ENCODE data around the gene MEN1. TPM values are rescaled to one million over a fixed set of nuclear protein-coding genes. Genes with fewer than 3 reads are reported as not detected.
A peak's percentile ranks its signal among the peaks of the same experiment; 100 is the strongest.

Gene MEN1
- total RNA-seq, result 10 to 100 TPM; 50.7 to 54.1 TPM
- 10 to 100 TPM; 22.1 to 57.4 (median 36.1) TPM for polyA plus RNA-seq
- 28.5 to 61.2 (median 48.0) reads per million in 6 experiments for total RNA-seq

DNA sequence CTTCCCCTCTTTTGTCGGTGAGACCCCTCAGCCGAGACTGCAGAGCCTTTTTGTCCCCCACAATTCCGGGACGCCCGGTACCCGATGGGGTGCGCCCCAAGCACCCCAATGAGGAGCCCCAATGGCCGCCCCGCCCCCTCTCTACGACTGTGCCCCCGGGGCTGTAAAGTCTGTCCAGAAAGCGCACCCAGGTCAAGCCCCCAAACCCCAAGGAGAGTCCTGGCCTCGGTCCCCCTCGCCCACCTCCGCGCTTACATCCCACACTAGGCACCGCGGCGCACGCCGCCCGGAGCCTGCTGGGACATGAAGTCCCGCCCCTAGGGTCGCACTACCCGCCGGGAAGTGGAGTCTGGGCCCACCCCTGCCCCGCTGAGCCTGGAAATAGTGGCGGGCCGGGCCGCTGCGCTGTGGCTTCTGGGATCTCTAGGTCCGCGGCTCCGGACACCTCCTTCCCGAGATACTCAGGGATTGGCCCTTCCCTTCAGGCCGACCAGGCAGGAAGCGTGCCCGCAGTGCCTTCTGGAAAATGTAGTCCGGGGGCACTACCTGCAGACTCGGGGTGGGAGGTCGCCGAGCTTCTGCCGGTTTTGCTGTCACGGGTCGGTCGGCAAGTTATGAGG lies at the start of gene MEN1:
MEN1 (minus strand) TSS at position 281 of the 620 bp plus-strand sequence. CDS start 442 bp downstream, outside the sequence.
- H3K9me3 Mint-ChIP-seq, result no peaks in the 10 kb centered on the region
- peaks cover 0 to 25% (median 11%) of the 10 kb centered on the region in 3 donors for H3K36me3 Mint-ChIP-seq
- peak within 1 kb of the TSS; percentile 90 to 98 (median 96) for H3K27ac Mint-ChIP-seq
- peak; percentile 90 to 92 for ATAC-seq
- POLR2A ChIA-PET, result interaction anchor here (0.6 to 5.5 kb wide), 24 partner anchors 8 to 804 kb away, joined by 3 to 54 read pairs (median 5); partner anchors contain the start of genes CDC42BPG, DNAJC4, FAU and MAP3K11
- H3K4me1 Mint-ChIP-seq, result peaks cover 22 to 35% (median 29%) of the 10 kb centered on the region in 4 donors
- peak; percentile 59 to 88 (median 76) for DNase-seq
- H3K27me3 Mint-ChIP-seq, result no peaks in the 10 kb centered on the region
- H3K4me3 Mint-ChIP-seq, result peak within 1 kb of the TSS; percentile 91 to 99 (median 94)

DNA sequence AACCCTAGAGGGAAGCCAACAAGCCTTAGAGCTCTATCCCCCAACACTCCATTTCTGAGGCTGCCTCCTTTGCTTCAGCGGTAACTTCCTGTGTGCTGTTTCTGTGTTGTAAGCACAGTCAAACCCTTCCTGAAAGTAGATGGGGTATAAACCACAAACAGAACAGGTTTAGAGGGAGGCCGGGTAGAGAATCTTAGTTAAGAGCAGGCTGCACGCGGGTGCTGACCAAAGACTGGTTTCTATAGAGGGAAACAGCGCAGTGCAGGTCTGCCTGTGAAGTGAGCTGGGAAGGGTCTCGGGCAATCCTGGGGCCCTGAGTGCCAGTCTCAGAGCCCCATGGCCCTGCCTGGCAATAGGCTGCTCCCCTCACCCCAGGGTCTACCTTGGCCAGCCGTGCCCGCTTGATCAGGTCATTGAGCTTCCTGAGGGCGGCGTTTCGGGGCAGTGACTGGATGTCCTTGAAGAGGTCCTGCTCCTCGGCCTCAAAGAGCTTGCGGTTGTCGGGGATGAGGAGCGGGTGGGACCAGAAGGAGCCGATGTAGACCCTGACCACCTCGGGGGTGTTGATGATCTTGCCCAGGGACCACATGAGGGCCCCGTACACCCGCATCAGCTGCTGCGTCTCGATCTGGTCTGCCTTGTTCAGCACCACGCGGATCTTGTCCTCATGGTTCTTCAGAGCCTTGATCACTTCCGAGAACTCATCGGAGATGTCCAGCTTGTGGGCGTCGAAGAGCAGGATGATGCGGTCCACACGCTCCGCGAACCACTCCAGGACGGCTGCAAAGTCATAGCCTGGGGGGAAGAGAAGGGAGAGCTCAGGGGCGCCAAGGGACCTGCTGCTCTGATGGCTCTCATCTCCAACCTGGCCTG lies 49.4 kb upstream of the MEN1 start:
- Mint-ChIP-seq H3K4me3 (peak overlapping the region; percentile 76 to 88 (median 84)), H3K36me3 (peaks cover 0 to 32% (median 5%) of the 10 kb centered on the region in 3 donors), H3K9me3 (no peaks in the 10 kb centered on the region), H3K4me1 (peaks cover 29 to 96% (median 85%) of the 10 kb centered on the region in 4 donors), H3K27me3 (no peaks in the 10 kb centered on the region), H3K27ac (peak overlapping the region; percentile 90 to 99 (median 98))
- ATAC-seq (peak; percentile 71 to 85), DNase-seq (peak in 8 of 10 donors; percentile 50 to 82 (median 72))
- POLR2A ChIA-PET, result interaction anchor here (0.5 to 45.7 kb wide), 19 partner anchors 3 to 1474 kb away, joined by 3 to 2449 read pairs (median 4); partner anchors contain the start of genes CCDC85B, CDC42BPG, EHD1 and FAU

DNA sequence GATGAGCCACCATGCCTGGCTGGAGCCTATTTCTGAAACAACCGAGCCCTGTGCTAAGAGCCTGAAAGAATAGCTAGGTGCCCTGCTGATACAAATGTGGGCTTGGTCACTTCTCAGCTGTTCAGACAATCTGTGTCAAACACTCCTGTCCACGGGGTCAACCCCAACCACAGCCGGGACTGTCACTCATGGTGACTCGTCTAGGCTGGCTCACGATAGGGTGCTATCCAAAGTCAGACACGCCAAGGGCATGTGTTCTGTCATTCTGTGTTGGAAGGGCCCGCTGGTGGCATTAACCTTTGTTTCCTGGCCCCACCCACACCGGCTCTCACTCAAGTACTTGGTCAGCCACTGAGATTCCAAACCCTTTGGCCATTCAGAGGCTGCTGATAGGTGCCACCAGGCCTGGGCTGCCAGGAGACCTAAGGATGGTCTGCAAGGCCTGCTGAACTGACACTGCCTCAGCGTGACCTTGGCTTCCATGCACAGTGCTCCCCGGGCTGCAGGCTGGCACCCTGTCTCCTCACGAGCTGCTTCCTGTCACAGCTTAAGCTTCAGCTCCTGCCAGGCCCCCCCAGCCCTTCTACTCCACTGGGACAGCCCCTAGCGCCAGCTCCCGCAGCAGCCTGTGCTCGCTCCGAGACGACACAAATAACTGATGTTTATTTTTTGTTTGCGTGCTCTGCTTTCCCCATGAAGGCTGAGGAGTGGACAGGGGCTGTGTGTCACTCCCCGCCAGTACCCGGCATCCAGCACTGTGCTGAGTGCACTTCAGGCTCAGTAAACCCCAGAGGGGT lies 48.3 kb upstream of the MEN1 start:
- POLR2A ChIA-PET, result interaction anchor here (0.5 to 45.7 kb wide), 17 partner anchors 2 to 1475 kb away, joined by 3 to 2449 read pairs (median 4); partner anchors contain the start of genes CCDC85B, CDC42BPG, EHD1 and FAU
- peak overlapping the region; percentile 76 to 88 (median 84) for H3K4me3 Mint-ChIP-seq
- ATAC-seq (peak; percentile 58 to 64), DNase-seq (peak in 9 of 10 donors; percentile 57 to 81 (median 63))
- H3K27me3 Mint-ChIP-seq, result no peaks in the 10 kb centered on the region
- H3K9me3 Mint-ChIP-seq, result no peaks in the 10 kb centered on the region
- peak overlapping the region; percentile 90 to 99 (median 98) for H3K27ac Mint-ChIP-seq
- H3K4me1 Mint-ChIP-seq, result peaks cover 31 to 96% (median 86%) of the 10 kb centered on the region in 4 donors
- H3K36me3 Mint-ChIP-seq, result peaks cover 0 to 42% (median 6%) of the 10 kb centered on the region in 3 donors

DNA sequence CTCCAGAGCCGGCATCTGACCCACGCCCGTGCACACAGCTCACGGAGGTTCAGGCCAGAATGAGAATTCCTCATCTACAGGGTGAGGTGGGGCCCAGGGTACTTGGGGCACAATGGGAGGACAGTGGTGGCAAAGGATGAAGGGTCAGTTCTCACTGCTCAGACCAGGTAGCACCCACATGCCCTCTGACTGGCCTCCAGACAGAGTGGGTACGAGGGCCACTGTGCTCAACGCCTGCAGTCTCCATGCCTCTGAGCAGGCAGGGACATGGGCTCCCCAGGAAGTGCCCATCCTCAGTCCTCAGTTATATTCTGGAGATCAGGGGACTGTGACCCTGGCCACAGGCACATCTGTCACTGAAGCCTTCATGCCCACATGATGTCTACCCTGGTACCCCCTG lies 47.1 kb upstream of the MEN1 start:
- POLR2A ChIA-PET, result interaction anchor here (1.1 to 45.7 kb wide), 4 partner anchors 1 to 93 kb away, joined by 3 to 2449 read pairs (median 1232); partner anchors contain the start of genes CDC42BPG and EHD1
- Mint-ChIP-seq H3K36me3 (peaks cover 0 to 48% (median 6%) of the 10 kb centered on the region in 3 donors), H3K27me3 (no peaks in the 10 kb centered on the region), H3K4me1 (peaks cover 38 to 96% (median 86%) of the 10 kb centered on the region in 4 donors), H3K27ac (peak overlapping the region; percentile 55 to 96 (median 92)), H3K4me3 (peak overlapping the region in 9 of 10 donors; percentile 3 to 83 (median 48)), H3K9me3 (no peaks in the 10 kb centered on the region)
- DNase-seq (no peak), ATAC-seq (no peak)

DNA sequence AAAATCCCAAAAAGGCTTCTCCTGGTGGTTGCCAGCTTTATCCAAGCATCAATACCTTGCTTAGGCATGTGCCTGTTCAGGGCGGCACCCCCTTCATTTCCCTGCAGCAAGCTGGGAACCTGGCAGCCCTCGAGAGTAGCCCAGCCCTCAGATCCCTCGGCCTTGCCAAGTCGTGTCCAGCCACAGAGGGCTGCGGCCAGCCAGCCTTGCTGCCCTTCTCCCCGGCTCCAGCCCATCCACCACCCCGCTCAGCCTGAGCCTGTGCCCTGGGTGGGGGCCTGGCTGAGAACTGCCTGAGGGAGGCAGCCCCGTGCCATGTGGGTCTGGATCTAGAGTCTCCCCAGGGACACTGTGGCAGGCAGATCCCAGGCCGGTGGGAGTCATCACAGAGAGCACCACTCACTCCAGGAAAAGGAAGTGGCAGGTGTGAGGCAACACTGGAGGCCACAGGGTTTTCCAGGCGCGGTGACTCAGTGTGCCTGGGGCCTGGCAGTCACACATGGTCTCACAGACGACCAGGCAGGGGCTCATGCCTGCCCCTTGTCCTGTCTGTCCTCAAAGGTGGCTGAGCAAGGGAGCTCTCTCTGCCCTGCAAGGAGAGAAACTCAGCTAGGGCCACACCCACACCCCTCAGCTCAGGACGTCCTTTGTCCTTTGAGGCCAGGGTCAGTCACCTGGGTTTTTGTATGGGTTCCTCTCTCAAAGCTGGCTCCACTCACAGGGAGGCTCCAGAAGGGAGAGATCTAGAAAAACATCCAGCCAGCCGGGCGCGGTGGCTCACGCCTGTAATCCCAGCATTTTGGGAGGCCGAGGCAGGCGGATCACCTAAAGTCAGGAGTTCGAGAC lies 46.3 kb upstream of the MEN1 start:
- ATAC-seq (no peak), DNase-seq (no peak)
- peak overlapping the region; percentile 86 to 96 (median 94) for H3K27ac Mint-ChIP-seq
- POLR2A ChIA-PET, result interaction anchor here (0.6 to 45.7 kb wide), 5 partner anchors 0 to 936 kb away, joined by 3 to 2449 read pairs (median 4); partner anchors contain the start of genes CDC42BPG and EHD1
- no peaks in the 10 kb centered on the region for H3K27me3 Mint-ChIP-seq
- H3K4me1 Mint-ChIP-seq, result peaks cover 42 to 96% (median 87%) of the 10 kb centered on the region in 4 donors
- H3K4me3 Mint-ChIP-seq, result peak overlapping the region; percentile 39 to 88 (median 72)
- peaks cover 0 to 48% (median 6%) of the 10 kb centered on the region in 3 donors for H3K36me3 Mint-ChIP-seq
- H3K9me3 Mint-ChIP-seq, result no peaks in the 10 kb centered on the region

DNA sequence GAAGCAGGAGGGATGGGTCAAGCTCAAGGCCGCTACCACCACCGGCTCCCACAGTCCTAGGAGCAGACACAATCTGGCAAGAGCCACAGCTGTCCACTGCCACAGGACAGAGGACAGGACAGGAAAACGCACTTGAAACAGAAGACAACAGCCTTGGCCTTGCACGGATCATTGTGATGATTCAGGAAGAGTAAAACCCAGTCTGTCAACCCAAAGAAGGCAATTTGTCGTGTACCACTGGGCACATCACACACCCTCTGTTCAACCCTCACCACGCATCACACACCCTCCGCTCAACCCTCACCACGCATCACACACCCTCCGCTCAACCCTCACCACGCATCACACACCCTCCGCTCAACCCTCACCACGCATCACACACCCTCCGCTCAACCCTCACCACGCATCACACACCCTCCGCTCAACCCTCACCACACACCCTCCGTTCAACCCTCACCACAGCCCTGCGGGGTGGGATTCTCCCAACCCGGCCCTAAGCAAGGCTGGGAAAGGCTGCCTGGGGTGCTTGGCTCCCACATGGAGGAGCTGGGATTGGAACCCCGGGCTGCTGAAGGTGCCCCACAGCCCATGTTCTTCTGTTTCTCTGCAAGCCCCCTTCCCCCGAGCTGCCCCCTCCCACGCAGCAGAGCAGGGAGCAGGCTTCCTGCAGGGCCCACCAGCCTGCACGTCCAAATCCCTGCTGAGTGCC lies 45.4 kb upstream of the MEN1 start:
- peak in 1 of 10 donors; percentile 14 for DNase-seq
- H3K9me3 Mint-ChIP-seq, result no peaks in the 10 kb centered on the region
- POLR2A ChIA-PET, result interaction anchor here (1.2 to 45.7 kb wide), 5 partner anchors 1 to 84 kb away, joined by 3 to 2449 read pairs (median 7); partner anchors contain the start of genes CDC42BPG, EHD1 and SF1

DNA sequence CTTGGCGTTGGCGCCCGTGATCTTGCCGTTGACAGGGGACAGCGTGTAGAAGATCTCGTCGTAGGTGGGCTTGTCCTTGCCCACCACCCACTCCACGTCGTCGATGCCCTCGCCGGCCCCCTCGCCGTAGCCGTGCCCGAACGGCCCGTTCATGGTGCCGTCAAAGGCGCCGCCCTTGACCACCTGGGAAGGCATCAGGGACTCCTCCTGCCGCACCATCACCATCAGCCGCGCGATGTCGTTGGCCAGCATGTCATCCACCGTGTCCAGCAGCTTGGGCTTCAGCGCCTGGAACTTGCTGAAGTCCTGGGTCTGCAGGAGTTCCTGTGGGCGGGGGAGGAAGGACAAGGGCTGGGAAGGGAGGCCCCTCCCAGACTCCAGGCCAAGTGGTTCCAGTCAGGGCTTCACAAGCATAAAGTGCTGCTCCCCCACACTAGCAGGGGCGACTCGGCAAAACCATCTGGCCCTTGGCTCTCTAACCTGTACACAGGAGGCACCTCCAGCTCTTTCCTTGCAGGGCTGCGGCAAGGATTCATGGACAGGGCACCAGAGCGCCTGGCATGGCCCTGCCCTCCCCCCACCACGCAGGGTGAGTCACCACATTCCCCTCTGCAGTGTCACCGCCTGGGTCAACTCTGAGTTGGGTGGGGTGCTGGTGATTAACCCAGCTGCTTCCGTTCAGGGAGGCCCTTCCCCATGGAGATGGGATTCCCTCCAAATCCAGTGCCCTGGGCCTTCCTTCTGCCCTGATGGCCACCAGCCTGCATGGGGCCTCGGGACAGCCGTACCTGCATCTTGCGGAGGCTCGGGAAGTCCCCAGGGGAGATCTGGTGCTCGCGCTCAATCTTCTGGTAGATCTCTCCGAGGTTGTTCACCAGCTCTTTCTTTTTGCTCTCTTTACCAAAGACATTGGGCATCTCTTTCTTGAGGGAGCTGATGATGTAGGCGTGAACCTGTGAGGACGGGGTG lies 44.5 kb upstream of the MEN1 start:
- peaks cover 0 to 46% (median 6%) of the 10 kb centered on the region in 3 donors for H3K36me3 Mint-ChIP-seq
- POLR2A ChIA-PET, result interaction anchor here (1.2 to 45.7 kb wide), 9 partner anchors 2 to 263 kb away, joined by 3 to 2449 read pairs (median 7); partner anchors contain the start of genes CDC42BPG, EHD1, MAP4K2 and PPP2R5B

More for the DNA sequence above, 45.4 kb upstream of the MEN1 start:
- Mint-ChIP-seq H3K4me3 (peak overlapping the region; percentile 50 to 88 (median 79)), H3K36me3 (peaks cover 0 to 48% (median 6%) of the 10 kb centered on the region in 3 donors), H3K27me3 (no peaks in the 10 kb centered on the region), H3K27ac (peak overlapping the region; percentile 86 to 96 (median 94)), H3K4me1 (peaks cover 46 to 96% (median 88%) of the 10 kb centered on the region in 4 donors)
- no peak for ATAC-seq

DNA sequence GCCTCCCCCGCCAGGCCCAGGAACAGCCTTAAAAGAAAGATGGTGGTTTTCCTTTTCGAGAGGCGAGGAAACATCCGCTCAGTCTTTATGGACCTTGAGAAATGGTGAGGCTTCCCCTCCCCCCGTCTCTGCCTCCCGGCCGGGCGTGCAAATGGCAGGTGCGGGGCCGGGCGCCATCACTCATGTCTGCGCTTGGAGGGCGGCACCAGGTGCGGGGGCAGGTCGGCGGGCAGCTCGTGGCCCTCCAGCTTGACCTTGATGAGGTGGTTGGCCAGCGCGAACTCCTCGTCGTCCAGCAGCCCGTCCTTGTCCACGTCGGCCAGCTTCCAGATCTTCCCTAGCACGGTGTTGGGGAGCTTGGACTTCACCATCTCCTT lies 43.8 kb upstream of the MEN1 start:
- peaks cover 42 to 95% (median 83%) of the 10 kb centered on the region in 4 donors for H3K4me1 Mint-ChIP-seq
- H3K27me3 Mint-ChIP-seq, result no peaks in the 10 kb centered on the region
- peak overlapping the region; percentile 89 to 96 (median 94) for H3K27ac Mint-ChIP-seq
- no peak for ATAC-seq
- H3K36me3 Mint-ChIP-seq, result peaks cover 0 to 43% (median 6%) of the 10 kb centered on the region in 3 donors
- DNase-seq, result no peak
- POLR2A ChIA-PET, result interaction anchor here (1.2 to 29.4 kb wide), 8 partner anchors 24 to 263 kb away, joined by 3 to 2449 read pairs (median 6); partner anchors contain the start of genes ARL2, EHD1, MAP4K2 and PPP2R5B
- H3K4me3 Mint-ChIP-seq, result peak overlapping the region in 8 of 10 donors; percentile 14 to 85 (median 80)
- H3K9me3 Mint-ChIP-seq, result no peaks in the 10 kb centered on the region

More for the DNA sequence above, 44.5 kb upstream of the MEN1 start:
- Mint-ChIP-seq H3K27me3 (no peaks in the 10 kb centered on the region), H3K27ac (peak overlapping the region; percentile 86 to 96 (median 94)), H3K4me1 (peaks cover 41 to 95% (median 83%) of the 10 kb centered on the region in 4 donors), H3K4me3 (peak overlapping the region; percentile 44 to 88 (median 79)), H3K9me3 (no peaks in the 10 kb centered on the region)
- DNase-seq, result no peak
- no peak for ATAC-seq

DNA sequence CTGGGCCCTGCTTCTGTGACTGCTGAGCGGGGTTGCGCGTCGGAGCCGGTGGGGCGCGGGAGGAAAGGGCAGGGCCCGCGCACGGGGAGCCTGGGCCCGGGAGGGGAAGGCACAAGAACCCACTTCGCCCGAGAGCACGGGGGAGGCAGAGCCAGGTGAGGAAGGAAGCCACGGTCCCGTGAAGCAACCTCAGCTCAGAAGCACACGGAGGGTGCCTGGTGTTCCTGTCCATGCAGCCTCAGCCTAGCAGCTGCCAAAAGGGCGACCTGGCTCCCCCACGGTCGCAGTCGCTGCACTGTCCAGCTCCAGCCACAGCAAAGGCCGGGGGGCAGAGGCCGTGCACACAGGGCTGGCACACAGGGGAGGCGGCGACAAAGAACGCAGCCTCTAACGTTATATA lies 43.4 kb upstream of the MEN1 start:
- POLR2A ChIA-PET, result interaction anchor here (0.8 to 29.4 kb wide), 10 partner anchors 24 to 264 kb away, joined by 3 to 2449 read pairs (median 4); partner anchors contain the start of genes ARL2, EHD1, MAP4K2 and MEN1
- Mint-ChIP-seq H3K4me1 (peaks cover 42 to 95% (median 83%) of the 10 kb centered on the region in 4 donors), H3K4me3 (peak overlapping the region; percentile 57 to 84 (median 79))

More for the DNA sequence above, 43.4 kb upstream of the MEN1 start:
- Mint-ChIP-seq H3K9me3 (no peaks in the 10 kb centered on the region), H3K36me3 (peaks cover 0 to 39% (median 6%) of the 10 kb centered on the region in 3 donors), H3K27me3 (no peaks in the 10 kb centered on the region), H3K27ac (peak overlapping the region; percentile 90 to 96 (median 94))
- DNase-seq, result peak in 7 of 10 donors; percentile 38 to 77 (median 46)
- peak; percentile 45 to 46 for ATAC-seq
